ENCODE data around the gene PCNT.

GRCh38 chr21:46455575-46456385, 131.8 kb downstream of the PCNT start:
- TF ChIP-seq CTCF (IDR thresholded peaks at IDR 0.05) (no peak), POLR2A (IDR thresholded peaks at IDR 0.05) (no peak)
